HTR-8/SVneo (cell line): Measurements from ENCODE around the gene RBBP6.
"Not testable (repeated sequence)": the region's sequence is repeated elsewhere in the genome, so short reads cannot be mapped to it uniquely, and the experiment has no call there.

ENCODE experiments used
- DNase-seq: peaks from one replicate; pipeline ENCODE4 v3.0.0; 2011; ENCODE audit warnings: low spot score, mixed read lengths; ENCODE audit not compliant: insufficient read length
- FAIRE-seq: peaks from 2 replicates; lab custom pipeline; 2011; peaks lifted over from hg19 to GRCh38; lab: Jason Lieb, UNC

The RBBP6 gene

DNA sequence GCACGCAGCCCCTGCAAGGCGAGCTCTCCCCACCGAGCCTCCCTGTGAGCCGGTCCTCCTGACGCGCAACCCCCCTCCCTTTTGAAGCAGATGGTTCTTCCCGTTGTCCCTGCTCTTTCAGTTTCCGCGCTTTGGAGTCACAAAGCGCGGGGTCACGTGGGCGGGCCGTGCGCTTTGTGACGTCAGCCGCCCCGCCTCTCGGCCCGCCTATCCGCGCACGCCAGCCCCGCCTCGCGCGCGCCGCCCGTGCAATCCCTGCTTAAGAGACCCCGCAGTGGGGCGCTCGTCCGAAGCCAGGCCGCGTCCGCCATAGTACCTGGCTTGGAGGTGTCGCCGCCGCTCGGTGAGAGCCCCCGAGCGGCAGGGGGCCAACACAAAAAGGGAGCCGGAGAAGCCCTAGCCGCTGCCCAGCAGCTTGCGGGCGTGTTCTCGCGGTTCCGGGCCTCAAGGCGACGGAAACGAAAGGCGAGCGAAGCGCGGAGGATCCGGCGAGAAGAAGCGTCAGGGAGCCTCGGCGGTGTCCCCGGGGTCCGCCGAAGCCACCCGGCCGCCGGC is at the start of gene RBBP6:
Gene RBBP6 (plus strand): TSS at position 272 of the 555 bp plus-strand sequence. CDS start 1,061 bp downstream, outside the sequence.
- DNase-seq (peak; percentile 86), FAIRE-seq (peak; percentile 51)

DNA sequence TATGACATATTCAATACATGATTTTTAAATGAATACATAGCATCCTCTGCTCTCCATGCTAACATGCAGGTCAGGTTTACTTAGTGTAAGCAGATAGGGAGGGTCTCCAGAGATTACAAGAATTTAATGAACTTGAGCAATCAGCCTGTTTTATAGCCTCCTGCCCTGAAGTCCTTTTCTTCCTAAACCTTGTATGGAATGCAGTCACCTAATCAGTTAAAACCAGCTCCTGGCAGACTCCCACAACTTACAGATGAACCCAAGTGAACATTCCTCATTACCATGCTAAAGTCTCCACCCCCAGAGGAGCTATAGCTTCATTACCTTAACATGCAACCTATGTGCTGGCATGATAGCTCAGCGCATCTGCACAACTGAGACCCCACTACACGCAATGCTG is 48.5 kb upstream of the RBBP6 start:
- FAIRE-seq (no peak), DNase-seq (no peak)

DNA sequence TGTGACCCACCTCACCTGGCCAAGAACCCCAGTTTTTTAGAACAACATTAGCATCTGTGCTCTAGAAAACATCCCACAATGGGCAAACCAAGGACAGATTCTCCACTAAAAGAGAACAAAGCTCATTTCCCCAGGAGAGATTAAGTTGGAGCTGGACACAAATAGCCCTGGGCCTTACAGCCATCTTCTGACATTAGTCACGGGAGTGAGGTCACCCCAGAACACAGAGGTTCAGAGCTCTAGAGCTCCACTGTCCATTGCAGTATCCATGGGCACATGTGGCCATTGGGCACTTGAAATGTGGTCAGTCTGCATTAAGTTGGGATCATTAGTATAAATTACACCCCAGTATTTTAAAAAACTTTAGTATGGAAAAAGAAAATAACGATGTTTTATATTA is 47.6 kb upstream of the RBBP6 start:
- FAIRE-seq (no peak), DNase-seq (peak; percentile 21)

DNA sequence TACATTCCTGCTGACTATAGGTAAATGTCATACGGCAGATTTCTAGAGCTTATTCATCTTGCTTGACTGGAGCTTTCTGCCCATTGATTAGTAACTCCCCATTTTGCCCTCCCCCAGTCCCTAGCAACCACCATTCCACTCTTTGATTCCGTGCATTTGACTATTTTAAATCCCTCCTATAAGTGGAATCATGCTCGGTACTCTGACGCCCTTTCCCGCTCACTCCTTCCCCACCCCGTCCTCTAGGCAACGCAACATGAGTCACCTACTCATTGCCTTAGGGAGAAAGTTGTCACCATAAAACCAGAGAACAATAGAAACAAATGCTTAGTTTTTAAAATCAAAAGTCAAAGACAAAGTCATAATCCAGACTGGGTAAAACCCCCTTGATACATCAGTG is 45.5 kb upstream of the RBBP6 start:
- no peak for FAIRE-seq
- peak; percentile 26 for DNase-seq

- FAIRE-seq, DNase-seq: not testable (repeated sequence)
Measured at GRCh38 chr16:24495207-24495606, 44.2 kb upstream of the RBBP6 start.

DNA sequence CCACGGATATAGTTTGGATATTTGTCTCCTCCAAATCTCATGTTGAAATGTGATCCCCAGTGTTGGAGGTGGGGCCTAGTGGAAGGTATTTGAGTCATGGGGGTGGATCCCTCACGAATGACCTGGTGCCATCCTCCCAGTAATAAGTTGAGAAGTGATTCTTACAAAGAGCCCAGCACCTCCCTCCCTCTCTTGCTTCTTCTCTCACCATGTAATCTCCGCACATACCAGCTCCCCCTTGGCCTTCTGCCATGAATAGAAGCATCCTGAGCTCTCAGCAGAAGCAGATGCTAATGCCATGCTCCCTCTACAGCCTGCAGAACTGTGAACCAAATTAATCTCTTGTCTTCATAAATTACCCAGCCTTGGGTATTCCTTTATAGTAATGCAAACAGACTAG is 41.9 kb upstream of the RBBP6 start:
- DNase-seq (no peak), FAIRE-seq (no peak)

DNA sequence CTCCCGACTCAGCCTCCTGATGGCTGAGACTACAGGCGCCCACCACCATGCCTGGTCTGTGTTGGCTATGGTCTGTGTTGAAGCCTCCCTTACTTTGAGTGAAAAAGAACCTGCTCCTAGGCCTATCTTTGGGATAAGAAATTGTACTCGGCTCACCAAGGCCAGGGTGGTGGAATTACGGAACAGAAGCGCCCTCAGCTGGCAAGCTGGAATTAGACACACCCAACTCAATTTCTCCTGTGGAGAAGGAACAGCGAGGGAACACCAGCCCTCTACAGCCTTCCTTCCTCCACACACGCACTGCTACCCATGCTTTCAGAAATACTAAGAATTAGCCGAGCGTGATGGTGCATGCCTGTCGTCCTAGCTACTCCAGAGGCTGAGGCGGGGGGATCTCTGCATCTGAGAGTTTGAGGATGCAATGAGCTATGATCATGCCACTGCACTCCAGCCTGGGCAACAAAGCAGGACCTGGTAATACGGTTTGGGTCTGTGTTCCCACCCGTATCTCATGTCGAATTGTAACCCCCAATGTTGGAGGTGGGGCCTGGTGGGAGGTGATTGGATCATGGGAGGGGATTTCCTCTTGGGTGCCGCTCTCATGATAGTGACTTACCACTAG is 40.1 kb upstream of the RBBP6 start:
- FAIRE-seq (no peak), DNase-seq (peak; percentile 60)

DNA sequence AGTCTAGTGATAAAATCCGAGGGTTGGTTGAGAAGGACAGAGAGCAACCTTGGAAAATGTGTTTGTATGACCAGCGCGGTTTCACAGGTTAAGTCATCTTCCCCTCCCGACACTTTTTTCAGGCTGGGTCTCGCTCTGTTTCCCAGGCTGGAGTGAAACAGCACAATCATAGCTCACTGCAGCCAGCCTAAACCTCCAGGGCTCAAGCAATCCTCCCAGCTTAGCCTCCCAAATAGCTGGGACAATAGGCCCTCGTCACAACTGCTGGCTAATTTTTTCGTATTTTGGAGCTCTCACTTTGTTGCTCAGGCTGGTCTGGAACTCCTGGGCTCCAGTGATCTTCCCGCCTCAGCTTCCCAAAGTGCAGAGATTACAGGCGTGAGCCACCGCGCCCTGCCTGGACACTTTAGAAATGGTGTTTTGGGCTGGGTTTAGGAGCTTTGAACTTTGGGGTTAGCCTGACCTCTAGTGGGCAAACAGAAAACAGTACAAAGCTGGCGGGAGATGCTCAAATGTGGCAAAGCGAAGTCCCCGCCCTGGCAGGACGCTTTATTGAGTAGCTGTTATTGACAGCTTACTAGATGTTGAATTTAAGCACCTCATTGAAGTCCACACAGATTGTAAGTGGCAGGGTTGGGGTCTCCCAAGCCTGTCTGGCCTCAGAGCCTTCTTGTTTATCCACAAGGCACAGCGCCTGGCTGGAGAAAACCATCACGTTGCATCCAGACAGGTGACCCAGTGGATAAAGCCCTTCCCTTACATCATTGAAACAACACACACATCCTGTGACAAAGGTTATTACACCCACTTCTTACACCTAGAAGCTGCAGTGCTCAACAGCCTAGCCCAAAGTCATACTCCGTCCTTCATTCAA is 34.7 kb upstream of the RBBP6 start:
- FAIRE-seq = no peak
- peak; percentile 59 for DNase-seq

DNA sequence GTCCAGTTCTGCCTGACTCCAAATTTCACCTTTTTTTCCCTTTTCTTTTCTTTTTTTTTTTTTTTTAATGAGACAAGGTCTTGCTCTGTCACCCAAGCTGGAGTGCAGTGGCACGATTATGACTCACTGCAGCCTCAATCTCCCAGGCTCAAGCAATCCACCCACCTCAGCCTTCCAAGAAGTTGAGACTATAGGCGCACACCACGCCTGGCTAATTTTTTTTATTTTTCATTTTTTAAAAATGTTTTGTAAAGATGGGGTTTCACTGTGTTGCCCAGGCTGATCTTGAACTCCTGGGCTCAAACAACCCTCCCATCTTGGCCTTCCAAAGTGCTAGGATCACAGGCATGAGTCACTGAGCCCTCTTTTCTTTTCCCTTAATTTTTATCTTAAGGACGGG is 33.4 kb upstream of the RBBP6 start:
- FAIRE-seq = no peak
- DNase-seq = no peak

GRCh38 chr16:24507959-24508480 is 31.3 kb upstream of the RBBP6 start:
- DNase-seq (no peak), FAIRE-seq (no peak)

- DNase-seq (no peak), FAIRE-seq (no peak)
Measured at GRCh38 chr16:24508614-24509013, 30.8 kb upstream of the RBBP6 start.

- DNase-seq (no peak), FAIRE-seq (no peak)
Measured at GRCh38 chr16:24509536-24509935, 29.8 kb upstream of the RBBP6 start.

GRCh38 chr16:24511174-24511573 is 28.2 kb upstream of the RBBP6 start:
- FAIRE-seq (no peak), DNase-seq (no peak)

DNA sequence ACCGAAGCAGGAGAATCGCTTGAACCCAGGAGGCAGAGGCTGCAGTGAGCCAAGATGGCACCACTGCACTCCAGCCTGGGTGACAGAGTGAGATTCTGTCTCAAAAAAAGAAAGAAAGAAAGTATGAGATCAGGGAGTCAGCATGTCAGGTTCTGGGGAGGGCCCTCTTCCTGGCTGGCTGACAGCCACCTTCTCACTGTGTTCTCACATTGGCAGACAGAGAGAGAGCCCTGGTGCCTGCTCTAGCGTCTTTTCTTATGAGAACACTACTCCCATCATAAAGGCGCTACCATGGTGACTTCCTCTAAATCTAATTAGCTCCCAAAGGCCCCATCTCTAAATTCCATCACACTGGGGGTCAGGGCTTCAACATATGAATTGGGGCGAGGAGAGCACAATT is 27.6 kb upstream of the RBBP6 start:
- DNase-seq = no peak
- no peak for FAIRE-seq

GRCh38 chr16:24514096-24514495 is 25.3 kb upstream of the RBBP6 start:
- FAIRE-seq = no peak
- DNase-seq = no peak

DNA sequence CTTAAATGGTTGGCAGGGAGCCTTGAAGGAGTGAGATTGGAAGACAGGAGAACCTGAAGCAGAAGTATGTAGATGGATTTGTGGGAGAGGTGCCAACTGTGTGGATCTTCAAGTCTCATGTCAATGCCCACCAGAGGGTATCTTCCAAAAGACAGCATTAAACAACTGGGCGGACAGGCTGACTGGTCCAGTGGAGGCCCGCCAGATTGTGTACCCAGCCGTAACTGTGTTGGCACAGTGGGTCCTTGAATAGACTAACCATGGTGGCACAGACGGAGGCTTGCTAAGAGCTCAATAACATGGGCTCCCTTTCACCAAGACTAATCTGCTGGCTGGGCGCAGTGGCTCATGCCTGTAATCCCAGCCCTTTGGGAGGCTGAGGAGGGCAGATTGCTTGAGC is 24.2 kb upstream of the RBBP6 start:
- no peak for DNase-seq
- no peak for FAIRE-seq

DNA sequence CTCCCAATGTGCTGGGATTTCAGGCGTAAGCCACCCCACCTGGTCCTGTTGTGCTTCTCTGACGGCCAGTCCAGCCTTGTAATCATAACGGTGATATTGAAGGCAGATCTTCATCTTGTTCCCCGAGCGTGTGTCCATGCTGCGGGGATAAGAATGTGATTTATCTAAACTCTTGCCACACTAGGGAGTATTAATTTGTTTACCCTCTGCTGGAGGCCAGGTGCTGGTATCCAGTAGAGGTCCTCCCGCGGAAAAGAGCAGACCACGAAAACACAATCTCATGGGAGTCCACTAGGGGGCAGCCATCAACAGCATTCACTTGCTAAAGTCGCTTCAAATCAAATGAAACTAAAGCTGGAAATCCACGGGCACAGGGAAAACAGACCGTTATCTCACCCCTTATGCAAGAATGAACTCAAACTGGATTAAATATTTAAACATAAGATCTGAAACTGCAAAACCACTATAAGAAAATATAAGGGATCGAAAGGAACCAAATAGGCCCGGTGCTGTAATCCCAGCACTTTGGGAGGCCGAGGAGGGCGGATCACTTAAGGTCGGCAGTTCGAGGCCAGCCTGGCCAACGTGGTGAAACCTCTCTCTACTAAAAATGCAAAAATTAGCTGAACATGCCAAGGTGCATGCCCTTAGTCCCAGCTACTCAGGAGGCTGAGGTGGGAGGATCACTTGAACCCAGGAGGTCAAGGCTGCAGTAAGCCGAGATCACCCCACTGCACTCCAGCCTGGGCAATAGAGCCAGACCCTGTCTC is 22.3 kb upstream of the RBBP6 start:
- FAIRE-seq (no peak), DNase-seq (peak; percentile 72)

DNA sequence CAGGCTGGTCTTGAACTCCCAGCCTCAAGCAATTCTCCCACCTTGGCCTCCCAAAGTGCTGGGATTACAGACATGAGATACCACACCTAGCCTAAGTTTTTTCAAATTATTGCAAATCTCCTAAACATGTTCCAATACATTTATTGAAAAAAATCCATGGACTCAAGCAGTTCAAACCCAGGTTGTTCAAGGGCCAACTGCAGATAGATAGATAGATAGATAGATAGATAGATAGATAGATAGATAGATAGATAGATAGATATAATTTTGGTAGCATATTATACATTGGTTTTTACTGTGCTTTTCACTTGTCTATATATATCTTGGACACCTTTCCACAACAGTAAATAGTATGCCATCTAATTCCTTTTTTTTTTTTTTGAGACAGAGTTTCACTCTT is 20.9 kb upstream of the RBBP6 start:
- FAIRE-seq (no peak), DNase-seq (no peak)

DNA sequence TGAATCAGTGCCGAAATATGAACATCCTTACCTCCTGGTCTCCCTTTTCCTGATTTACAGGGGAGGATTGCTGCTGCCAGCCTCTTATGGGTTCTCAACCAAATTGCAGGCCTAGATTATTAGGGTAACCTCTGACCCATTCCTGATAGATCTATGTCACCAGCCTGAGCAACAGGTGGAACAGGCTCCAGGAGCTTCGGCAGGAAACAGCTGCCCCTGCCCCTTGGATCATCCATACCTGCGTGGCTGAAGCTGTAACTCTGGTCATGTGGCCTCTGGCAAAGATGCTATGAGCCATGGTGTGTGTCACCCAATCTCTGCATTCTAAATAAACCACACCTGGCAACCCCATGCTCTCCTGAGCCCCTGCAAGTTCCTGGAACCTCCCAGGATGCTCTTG is 18.4 kb upstream of the RBBP6 start:
- DNase-seq (no peak), FAIRE-seq (no peak)

GRCh38 chr16:24522751-24523150 is 16.6 kb upstream of the RBBP6 start:
- DNase-seq = no peak
- FAIRE-seq = no peak
